OCI-LY7 (cell line): ENCODE results near the gene BMAL1.

Experiments
- EZH2phosphoT487 ChIP-seq: fragments of 200-600 bp; sonication (generic); IDR thresholded peaks from 2 replicates; pipeline ENCODE4 v1.6.1; 2018; ENCODE audit warnings: low read depth, borderline replicate concordance, mild to moderate bottlenecking, mixed run types, antibody characterized with exemption, low read length, moderate library complexity, mixed read lengths
- TF ChIP-seq, protein P1 (sequence below): fragments of 200-600 bp; sonication (generic); conservative IDR thresholded peaks from 2 replicates; pipeline ENCODE4 v1.5.1; 2014; ENCODE audit warnings: mild to moderate bottlenecking, antibody characterized with exemption, low read length, moderate library complexity, mixed read lengths

- TF ChIP-seq, protein P1, sequence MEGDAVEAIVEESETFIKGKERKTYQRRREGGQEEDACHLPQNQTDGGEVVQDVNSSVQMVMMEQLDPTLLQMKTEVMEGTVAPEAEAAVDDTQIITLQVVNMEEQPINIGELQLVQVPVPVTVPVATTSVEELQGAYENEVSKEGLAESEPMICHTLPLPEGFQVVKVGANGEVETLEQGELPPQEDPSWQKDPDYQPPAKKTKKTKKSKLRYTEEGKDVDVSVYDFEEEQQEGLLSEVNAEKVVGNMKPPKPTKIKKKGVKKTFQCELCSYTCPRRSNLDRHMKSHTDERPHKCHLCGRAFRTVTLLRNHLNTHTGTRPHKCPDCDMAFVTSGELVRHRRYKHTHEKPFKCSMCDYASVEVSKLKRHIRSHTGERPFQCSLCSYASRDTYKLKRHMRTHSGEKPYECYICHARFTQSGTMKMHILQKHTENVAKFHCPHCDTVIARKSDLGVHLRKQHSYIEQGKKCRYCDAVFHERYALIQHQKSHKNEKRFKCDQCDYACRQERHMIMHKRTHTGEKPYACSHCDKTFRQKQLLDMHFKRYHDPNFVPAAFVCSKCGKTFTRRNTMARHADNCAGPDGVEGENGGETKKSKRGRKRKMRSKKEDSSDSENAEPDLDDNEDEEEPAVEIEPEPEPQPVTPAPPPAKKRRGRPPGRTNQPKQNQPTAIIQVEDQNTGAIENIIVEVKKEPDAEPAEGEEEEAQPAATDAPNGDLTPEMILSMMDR = no peak
- no peak for TF ChIP-seq EZH2phosphoT487
Observed at GRCh38 chr11:13358596-13359270, 81.1 kb downstream of the BMAL1 start.
